Subcutaneous abdominal adipose tissue (tissue), 5 donors: Measurements from ENCODE around the gene PRR20A.
"Not testable (repeated sequence)": the region's sequence is repeated elsewhere in the genome, so short reads cannot be mapped to it uniquely, and the experiment has no call there.

ENCODE experiments used
- H3K27ac ChIP-seq: one replicate; pipeline ENCODE4 v1.7.0; 2013; ENCODE audit warnings: low read depth, mild to moderate bottlenecking, inconsistent platforms, low read length, moderate library complexity
- H3K27me3 ChIP-seq, 5 donors: one replicate each; pipeline ENCODE4 v1.7.0; 2013; ENCODE audit warnings: low read length in 5 of 5, inconsistent platforms in 1 of 5; ENCODE audit not compliant: control insufficient read depth in 5 of 5, insufficient read depth in 4 of 5
- H3K36me3 ChIP-seq, 5 donors: one replicate each; pipeline ENCODE4 v1.7.0; 2013; ENCODE audit warnings: low read length in 5 of 5; ENCODE audit not compliant: control insufficient read depth in 5 of 5, insufficient read depth in 5 of 5
- H3K4me1 ChIP-seq, 5 donors: one replicate each; pipeline ENCODE4 v1.7.0; 2013; ENCODE audit warnings: low read length in 5 of 5, mild to moderate bottlenecking in 3 of 5, moderate library complexity in 1 of 5; ENCODE audit not compliant: control insufficient read depth in 5 of 5, insufficient read depth in 5 of 5
- H3K4me3 ChIP-seq, 5 donors: one replicate each; pipeline ENCODE4 v1.7.0; 2013; ENCODE audit warnings: low read length in 5 of 5, low read depth in 1 of 5
- H3K9ac ChIP-seq, 5 donors: one replicate each; pipeline ENCODE4 v1.7.0; 2013; ENCODE audit warnings: low read length in 5 of 5, mild to moderate bottlenecking in 4 of 5, moderate library complexity in 3 of 5
- H3K9me3 ChIP-seq, 5 donors: one replicate each; pipeline ENCODE4 v1.7.0; 2013; ENCODE audit warnings: low read length in 5 of 5; ENCODE audit not compliant: control insufficient read depth in 5 of 5
- donor health status: healthy.
- donor health status: healthy.
- donor health status: healthy.
- donor health status: healthy.
- donor health status: healthy.

The PRR20A gene

DNA sequence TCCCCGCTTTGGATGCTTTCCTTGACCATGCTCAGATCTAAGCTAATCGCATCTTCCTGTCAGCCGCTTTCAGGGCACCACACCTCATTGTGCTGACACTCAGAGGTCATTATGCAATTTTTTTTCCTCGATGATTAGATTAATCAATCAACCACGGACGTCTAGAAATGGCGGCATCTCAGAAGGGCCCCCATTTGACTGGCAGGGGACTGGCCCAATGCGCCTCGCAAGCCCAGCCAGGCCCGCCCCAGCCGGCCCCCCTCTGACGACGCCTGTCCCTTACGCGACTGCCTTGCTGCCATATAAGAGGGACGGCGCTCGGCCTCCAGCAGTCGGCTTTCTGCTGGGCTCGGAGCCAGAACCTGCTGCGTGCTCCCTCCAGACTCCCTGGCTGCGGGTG lies 13.0 kb downstream of the PRR20A start, which contains the start of gene PRR20C:
Gene PRR20C, plus strand, starts transcription at position 301 of the 400 bp plus-strand sequence. CDS start 387 bp downstream, outside the sequence.
- H3K9me3 ChIP-seq, H3K4me3 ChIP-seq, H3K27ac ChIP-seq, H3K27me3 ChIP-seq, H3K9ac ChIP-seq, H3K36me3 ChIP-seq, H3K4me1 ChIP-seq: not testable (repeated sequence)

DNA sequence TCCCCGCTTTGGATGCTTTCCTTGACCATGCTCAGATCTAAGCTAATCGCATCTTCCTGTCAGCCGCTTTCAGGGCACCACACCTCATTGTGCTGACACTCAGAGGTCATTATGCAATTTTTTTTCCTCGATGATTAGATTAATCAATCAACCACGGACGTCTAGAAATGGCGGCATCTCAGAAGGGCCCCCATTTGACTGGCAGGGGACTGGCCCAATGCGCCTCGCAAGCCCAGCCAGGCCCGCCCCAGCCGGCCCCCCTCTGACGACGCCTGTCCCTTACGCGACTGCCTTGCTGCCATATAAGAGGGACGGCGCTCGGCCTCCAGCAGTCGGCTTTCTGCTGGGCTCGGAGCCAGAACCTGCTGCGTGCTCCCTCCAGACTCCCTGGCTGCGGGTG lies 19.6 kb downstream of the PRR20A start, which contains the start of gene PRR20D:
Gene PRR20D, plus strand, starts transcription at position 301 of the 400 bp plus-strand sequence. CDS start 387 bp downstream, outside the sequence.
- H3K4me3 ChIP-seq, H3K9ac ChIP-seq, H3K27me3 ChIP-seq, H3K27ac ChIP-seq, H3K36me3 ChIP-seq, H3K9me3 ChIP-seq, H3K4me1 ChIP-seq: not testable (repeated sequence)

DNA sequence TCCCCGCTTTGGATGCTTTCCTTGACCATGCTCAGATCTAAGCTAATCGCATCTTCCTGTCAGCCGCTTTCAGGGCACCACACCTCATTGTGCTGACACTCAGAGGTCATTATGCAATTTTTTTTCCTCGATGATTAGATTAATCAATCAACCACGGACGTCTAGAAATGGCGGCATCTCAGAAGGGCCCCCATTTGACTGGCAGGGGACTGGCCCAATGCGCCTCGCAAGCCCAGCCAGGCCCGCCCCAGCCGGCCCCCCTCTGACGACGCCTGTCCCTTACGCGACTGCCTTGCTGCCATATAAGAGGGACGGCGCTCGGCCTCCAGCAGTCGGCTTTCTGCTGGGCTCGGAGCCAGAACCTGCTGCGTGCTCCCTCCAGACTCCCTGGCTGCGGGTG lies 26.2 kb downstream of the PRR20A start, which contains the start of gene PRR20E:
Gene PRR20E, plus strand, starts transcription at position 301 of the 400 bp plus-strand sequence. CDS start 387 bp downstream, outside the sequence.
- H3K27ac ChIP-seq, H3K36me3 ChIP-seq, H3K9me3 ChIP-seq, H3K4me3 ChIP-seq, H3K27me3 ChIP-seq, H3K9ac ChIP-seq, H3K4me1 ChIP-seq: not testable (repeated sequence)

DNA sequence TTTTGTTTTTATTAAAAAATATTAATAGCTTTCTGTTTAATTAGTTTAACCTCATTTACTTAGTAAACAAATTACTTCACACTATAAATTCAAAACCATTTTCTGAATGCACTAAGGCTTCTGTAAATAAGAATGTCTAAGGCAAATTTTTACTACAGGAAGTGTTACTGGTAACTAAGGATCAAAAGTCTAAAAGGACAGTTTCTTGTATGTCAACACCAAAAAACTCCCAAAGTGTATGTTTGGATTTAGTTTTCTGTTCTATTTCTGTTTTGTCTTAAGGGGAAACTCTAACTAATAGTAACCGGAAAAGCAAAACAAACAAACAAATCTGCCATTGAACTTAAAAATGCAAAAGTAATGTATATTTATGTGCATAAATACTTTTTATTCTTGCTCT lies 50.9 kb downstream of the PRR20A start:
- Histone ChIP-seq H3K27me3 (no peaks in the 10 kb centered on the region), H3K4me3 (no peak overlapping the region), H3K9me3 (no peaks in the 10 kb centered on the region), H3K36me3 (no peaks in the 10 kb centered on the region), H3K27ac (no peak overlapping the region), H3K4me1 (no peaks in the 10 kb centered on the region), H3K9ac (no peak overlapping the region)
